SK-N-SH (cell line): Measurements from ENCODE around the gene JAML. TPM values are rescaled to one million over a fixed set of nuclear protein-coding genes. Genes with fewer than 3 reads are reported as not detected.

Source experiments
- CTCF ChIA-PET: fragments of 300-600, 350-600 bp; formaldehyde crosslinking; extraction: SDS; loops from one replicate; lab custom pipeline; 2021; lab: Yijun Ruan, JAX
- POLR2A ChIA-PET: fragments of 350-600 bp; sonication (Branson Sonifier 250); formaldehyde crosslinking; extraction: SDS; loops from one replicate; lab custom pipeline; 2020; ENCODE audit warnings: antibody characterized with exemption, inconsistent platforms; lab: Yijun Ruan, JAX
- DNase-seq: peaks from one replicate; pipeline ENCODE4 v3.0.0; 2012
- H2AFZ ChIP-seq: fragments of 200-600 bp; sonication (generic); 2 replicates; pipeline ENCODE4 v1.8.1; 2016; ENCODE audit warnings: antibody characterized with exemption, mild to moderate bottlenecking, low read depth
- H3F3A ChIP-seq: fragments of 200-600 bp; sonication (generic); replicated peaks from 2 replicates; pipeline ENCODE3; 2016; ENCODE audit warnings: antibody characterized with exemption, mild to moderate bottlenecking; ENCODE audit not compliant: insufficient read depth
- H3K27ac ChIP-seq, 2 experiments: fragments of 200-500 bp in 1 of 2; fragments of 200-600 bp in 1 of 2; sonication (Bioruptor generic) in 1 of 2; sonication (generic), shearing (Covaris generic) in 1 of 2; 2 replicates each; pipeline versions ENCODE4 v1.5.1 to v1.6.1; 2014 to 2016; ENCODE audit warnings: low read depth in 2 of 2, inconsistent platforms in 1 of 2, low read length in 1 of 2, mild to moderate bottlenecking in 1 of 2, mixed read lengths in 1 of 2
- H3K27me3 ChIP-seq: fragments of 200-600 bp; sonication (generic), shearing (Covaris generic); 2 replicates; pipeline ENCODE4 v1.6.1; 2016; ENCODE audit warnings: mixed run types; ENCODE audit not compliant: insufficient read depth
- H3K36me3 ChIP-seq, 2 experiments: fragments of 200-500 bp in 1 of 2; fragments of 200-600 bp in 1 of 2; sonication (Bioruptor generic) in 1 of 2; sonication (generic) in 1 of 2; replicated peaks in 1 of 2; 2 replicates each; pipeline versions ENCODE3 to v1.5.1; 2014 to 2016; ENCODE audit warnings: low read length in 1 of 2, mild to moderate bottlenecking in 1 of 2; ENCODE audit not compliant: insufficient read depth in 2 of 2, control insufficient read depth in 1 of 2
- H3K4me1 ChIP-seq, 2 experiments: fragments of 200-500 bp in 1 of 2; fragments of 200-600 bp in 1 of 2; sonication (Bioruptor generic) in 1 of 2; sonication (generic), shearing (Covaris generic) in 1 of 2; 2 replicates each; pipeline versions ENCODE4 v1.5.1 to v1.6.1; 2014 to 2016; ENCODE audit warnings: low read depth in 1 of 2, low read length in 1 of 2, mixed run types in 1 of 2; ENCODE audit not compliant: insufficient read depth in 2 of 2, control insufficient read depth in 1 of 2
- H3K4me2 ChIP-seq: fragments of 200-600 bp; sonication (generic), shearing (Covaris generic); 2 replicates; pipeline ENCODE4 v1.6.1; 2017; ENCODE audit warnings: mixed run types
- H3K4me3 ChIP-seq, 2 experiments: fragments of 200-500 bp in 1 of 2; fragments of 200-600 bp in 1 of 2; sonication (Bioruptor generic) in 1 of 2; sonication (generic), shearing (Covaris generic) in 1 of 2; 2 replicates each; pipeline versions ENCODE4 v1.5.1 to v1.8.1; 2014 to 2016; ENCODE audit warnings: low read depth in 2 of 2, inconsistent platforms in 1 of 2, low read length in 1 of 2, mild to moderate bottlenecking in 1 of 2, mixed read lengths in 1 of 2, moderate library complexity in 1 of 2
- H3K79me2 ChIP-seq: fragments of 200-600 bp; sonication (generic); 2 replicates; pipeline ENCODE4 v1.8.1; 2017; ENCODE audit warnings: mild to moderate bottlenecking; ENCODE audit not compliant: insufficient read depth
- H3K9ac ChIP-seq: fragments of 200-600 bp; sonication (generic); 2 replicates; pipeline ENCODE4 v1.6.1; 2017; ENCODE audit warnings: mixed run types
- H3K9me2 ChIP-seq: fragments of 200-600 bp; sonication (generic); 2 replicates; pipeline ENCODE4 v1.6.1; 2017; ENCODE audit warnings: mixed run types
- H3K9me3 ChIP-seq: fragments of 200-600 bp; sonication (generic); 2 replicates; pipeline ENCODE4 v1.6.1; 2017; ENCODE audit warnings: mixed run types, mild to moderate bottlenecking, moderate library complexity
- H4K20me1 ChIP-seq: fragments of 200-600 bp; sonication (generic); 2 replicates; pipeline ENCODE4 v1.6.1; 2017; ENCODE audit warnings: mild to moderate bottlenecking, mixed run types; ENCODE audit not compliant: insufficient read depth
- CHD2 ChIP-seq: fragments of 150-350 bp; IDR thresholded peaks from 2 replicates; pipeline ENCODE4 v1.6.1; 2018; ENCODE audit warnings: low read length; ENCODE audit not compliant: partially characterized antibody
- ELF1 ChIP-seq: IDR thresholded peaks from 2 replicates; pipeline ENCODE4 v1.4.0; 2012
- EZH2phosphoT487 ChIP-seq: fragments of 200-600 bp; sonication (generic); IDR thresholded peaks from 2 replicates; pipeline ENCODE4 v1.6.1; 2017; ENCODE audit warnings: low read depth, mixed run types, mild to moderate bottlenecking, antibody characterized with exemption, moderate library complexity, borderline replicate concordance
- FOXJ3 ChIP-seq: sonication (generic); formaldehyde crosslinking; IDR thresholded peaks from 2 replicates; pipeline ENCODE4 v1.5.1; 2020; ENCODE audit warnings: mild to moderate bottlenecking, missing genetic modification reagents
- GATA2 ChIP-seq: sonication (generic); formaldehyde crosslinking; IDR thresholded peaks from 2 replicates; pipeline ENCODE4 v1.5.0; 2020; ENCODE audit warnings: mild to moderate bottlenecking, missing genetic modification reagents
- MAX ChIP-seq: IDR thresholded peaks from 2 replicates; pipeline ENCODE4 v1.4.0; 2012; ENCODE audit warnings: low read depth
- MEF2A ChIP-seq: IDR thresholded peaks from 2 replicates; pipeline ENCODE4 v1.4.0; 2012; ENCODE audit warnings: low read depth, borderline replicate concordance
- NRF1 ChIP-seq: IDR thresholded peaks from 2 replicates; pipeline ENCODE4 v1.6.1; 2012; ENCODE audit warnings: low read depth, mild to moderate bottlenecking, low read length
- PBX3 ChIP-seq: IDR thresholded peaks from 2 replicates; pipeline ENCODE4; 2012
- POLR2AphosphoS5 ChIP-seq: IDR thresholded peaks from 2 replicates; pipeline ENCODE4 v1.6.1; 2012; ENCODE audit warnings: low read depth, low read length
- RAD21 ChIP-seq: IDR thresholded peaks from 2 replicates; pipeline ENCODE4 v1.6.1; 2012; ENCODE audit warnings: mild to moderate bottlenecking, low read length
- RXRA ChIP-seq: IDR thresholded peaks from 2 replicates; pipeline ENCODE4 v1.4.0; 2012; ENCODE audit warnings: low read depth, mild to moderate bottlenecking, borderline replicate concordance
- SIN3A ChIP-seq: IDR thresholded peaks from 2 replicates; pipeline ENCODE4 v1.6.1; 2012; ENCODE audit warnings: low read depth, mild to moderate bottlenecking, low read length, moderate library complexity, borderline replicate concordance
- SMC3 ChIP-seq: IDR thresholded peaks from 2 replicates; pipeline ENCODE4 v1.6.1; 2012; ENCODE audit warnings: low read depth, low read length, improper control_type of control experiment
- TAF1 ChIP-seq: IDR thresholded peaks from 2 replicates; pipeline ENCODE4 v1.6.1; 2012; ENCODE audit warnings: low read depth, mild to moderate bottlenecking, low read length, moderate library complexity, borderline replicate concordance
- TCF12 ChIP-seq: IDR thresholded peaks from 2 replicates; pipeline ENCODE4 v1.4.0; 2012
- TEAD4 ChIP-seq: IDR thresholded peaks from 2 replicates; pipeline ENCODE4 v1.4.0; 2012; ENCODE audit warnings: mild to moderate bottlenecking, borderline replicate concordance; ENCODE audit not compliant: insufficient read depth
- USF1 ChIP-seq: IDR thresholded peaks from 2 replicates; pipeline ENCODE4 v1.4.0; 2012; ENCODE audit warnings: low read depth, borderline replicate concordance
- YY1 ChIP-seq: IDR thresholded peaks from 2 replicates; pipeline ENCODE4 v1.4.0; 2012; ENCODE audit warnings: low read depth, mild to moderate bottlenecking
- ZBTB33 ChIP-seq: IDR thresholded peaks from 2 replicates; pipeline ENCODE4 v1.4.0; 2012; ENCODE audit warnings: low read depth, borderline replicate concordance
- WGBS: methylation state at CpG from one replicate; pipeline ENCODE4 v1.1.6; 2017; ENCODE audit warnings: low lambda C conversion rate; 5-methylcytosine and 5-hydroxymethylcytosine counted together
- polyA plus RNA-seq, 3 experiments: library from polyadenylated mRNA; depleted of rRNA; stranded (reverse); fragments of >200 nt; gene quantifications; 2 replicates each; pipeline ENCODE4 v1.2.3, GENCODE V29; 2012

The JAML gene
- polyA plus RNA-seq, 1 of the 3 experiments (the other 2 are of a cell fraction) = not detected

GRCh38 chr11:118215765-118216164, 9.0 kb downstream of the JAML start:
- WGBS = 17% methylated on average over 7 of the region's 7 CpGs
- POLR2A ChIA-PET = no interaction called here
- H3F3A ChIP-seq = no peaks in the 10 kb centered on the region

GRCh38 chr11:118215262-118215661, 9.5 kb downstream of the JAML start:
- Histone ChIP-seq H3K36me3 (no peaks in the 10 kb centered on the region), H3K9ac (no peak overlapping the region), H3K27me3 (peaks cover 71% of the 10 kb centered on the region), H3K79me2 (no peaks in the 10 kb centered on the region), H3K4me1 (no peaks in the 10 kb centered on the region), H3K9me2 (no peaks in the 10 kb centered on the region), H2AFZ (no peak overlapping the region), H3K4me3 (no peak overlapping the region), H3F3A (no peaks in the 10 kb centered on the region), H3K9me3 (no peaks in the 10 kb centered on the region), H3K4me2 (no peak overlapping the region), H4K20me1 (no peaks in the 10 kb centered on the region), H3K27ac (no peak overlapping the region)
- WGBS = 4% methylated on average over 3 of the region's 3 CpGs
- CTCF ChIA-PET = interaction anchor here (1.1 to 2.5 kb wide), 3 partner anchors 17 to 69 kb away, joined by 3 to 10 read pairs (median 7); no protein-coding TSS in a partner anchor
- DNase-seq = no peak
- POLR2A ChIA-PET = no interaction called here
- TF ChIP-seq NRF1 = no peak
- TF ChIP-seq TAF1 = no peak
- no peak for TF ChIP-seq ZBTB33
- TF ChIP-seq MAX = no peak
- no peak for TF ChIP-seq YY1
- no peak for TF ChIP-seq RAD21
- no peak for TF ChIP-seq MEF2A
- TF ChIP-seq PBX3 = no peak
- no peak for TF ChIP-seq FOXJ3 (CRISPR knock-in tag)
- TF ChIP-seq CHD2 = no peak
- TF ChIP-seq EZH2phosphoT487 = no peak
- TF ChIP-seq SIN3A = no peak
- no peak for TF ChIP-seq USF1
- TF ChIP-seq TEAD4 = no peak
- no peak for TF ChIP-seq ELF1
- no peak for TF ChIP-seq SMC3

More at GRCh38 chr11:118215765-118216164, 9.0 kb downstream of the JAML start:
- CTCF ChIA-PET = interaction anchor here (2.5 kb wide), 1 partner anchor 18 kb away, joined by 10 read pairs; no protein-coding TSS in a partner anchor
- Histone ChIP-seq H2AFZ (no peak overlapping the region), H3K4me3 (no peak overlapping the region), H3K9ac (no peak overlapping the region), H3K9me3 (no peaks in the 10 kb centered on the region), H3K27me3 (peaks cover 70% of the 10 kb centered on the region), H3K36me3 (no peaks in the 10 kb centered on the region), H3K27ac (no peak overlapping the region), H4K20me1 (no peaks in the 10 kb centered on the region), H3K4me1 (no peaks in the 10 kb centered on the region), H3K79me2 (no peaks in the 10 kb centered on the region), H3K9me2 (no peaks in the 10 kb centered on the region), H3K4me2 (no peak overlapping the region)
- no peak for TF ChIP-seq EZH2phosphoT487
- TF ChIP-seq RXRA = no peak
- no peak for TF ChIP-seq CHD2
- no peak for TF ChIP-seq POLR2AphosphoS5
- no peak for TF ChIP-seq TEAD4
- no peak for TF ChIP-seq MEF2A
- no peak for TF ChIP-seq PBX3
- no peak for TF ChIP-seq GATA2 (CRISPR knock-in tag)
- TF ChIP-seq FOXJ3 (CRISPR knock-in tag) = no peak
- TF ChIP-seq TCF12 = no peak
- DNase-seq = no peak
